ENCODE measurements around the gene DPYSL4.

The DPYSL4 gene

DNA sequence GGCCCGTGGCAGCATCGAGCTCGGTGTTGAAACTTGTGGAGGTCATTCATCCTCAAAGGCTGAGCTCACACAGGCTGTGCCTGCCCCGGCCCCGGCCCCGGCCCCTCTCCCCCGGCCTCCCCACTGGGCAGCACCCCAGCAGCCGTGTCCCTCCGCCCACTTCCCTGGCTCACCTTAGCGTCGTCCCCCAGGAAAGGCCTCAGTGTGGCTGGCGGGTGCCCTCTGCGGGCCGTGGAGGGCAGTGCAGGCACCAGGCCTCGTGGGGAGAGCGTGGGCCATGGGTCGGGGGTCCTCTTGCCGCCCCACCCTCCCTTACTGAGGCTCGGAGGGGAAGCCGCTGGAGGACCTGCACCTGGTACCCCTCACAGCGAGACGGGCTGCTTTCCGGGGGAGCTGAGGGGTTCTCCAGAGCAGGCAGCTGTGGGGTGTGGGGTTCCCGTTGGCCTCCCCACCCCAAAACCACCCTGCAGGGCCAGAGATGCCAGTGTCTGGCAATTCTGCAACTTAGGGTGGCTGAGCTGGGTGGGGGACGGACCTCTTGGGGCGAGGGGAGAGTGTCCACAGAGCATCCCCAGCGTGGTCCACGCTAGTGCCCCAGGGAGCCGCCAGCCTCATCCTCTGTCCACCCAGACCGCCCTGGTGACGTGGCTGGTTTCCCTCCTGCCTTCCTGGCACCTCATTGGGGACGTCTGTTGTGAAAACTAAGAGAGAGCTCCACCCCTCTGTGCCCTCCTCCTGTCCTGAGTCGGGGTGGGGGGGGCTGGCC, 44.2 kb upstream of the DPYSL4 start:
- WGBS (ENCODE audit: insufficient coverage, insufficient read length): no CpG with 5 or more reads among the region's 33 CpGs
- H3K27me3 ChIP-seq (ENCODE audit: control insufficient read depth, insufficient read depth, low read length): no peaks in the 10 kb centered on the region
- H3K4me1 ChIP-seq (ENCODE audit: control insufficient read depth, insufficient read depth, low read length): peaks cover 4% of the 10 kb centered on the region; the same call in 1 of the 2 replicates
- no peak overlapping the region for H3K27ac ChIP-seq (ENCODE audit: low read length)
- no peak overlapping the region for H3K4me3 ChIP-seq (ENCODE audit: low read length)
- no peaks in the 10 kb centered on the region for H3K9me3 ChIP-seq (ENCODE audit: control insufficient read depth, insufficient read depth, low read length)
- peaks cover 3% of the 10 kb centered on the region; the same call in 1 of the 2 replicates for H3K36me3 ChIP-seq (ENCODE audit: control insufficient read depth, insufficient read depth, low read length)
- no peak for DNase-seq (ENCODE audit: low read depth, low spot score)

DNA sequence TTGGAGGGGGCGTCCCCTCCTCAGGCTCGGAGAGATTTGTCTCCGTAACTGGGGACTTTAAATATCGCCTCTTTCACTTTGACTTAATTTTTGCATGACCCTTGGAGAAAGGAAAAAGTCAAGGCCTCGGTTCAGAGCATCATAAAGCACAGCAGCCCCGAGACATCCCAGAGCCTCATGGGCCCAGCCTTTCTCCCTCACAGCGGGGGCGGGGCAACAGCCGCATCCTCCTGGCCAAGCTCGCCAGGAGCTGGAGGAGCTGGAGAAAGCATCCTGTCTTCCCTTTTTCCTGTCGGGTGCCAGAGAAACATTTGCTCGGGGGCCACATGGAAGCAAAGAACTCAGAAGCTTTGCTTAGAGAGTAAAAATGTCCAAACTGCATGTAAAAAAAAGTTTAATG, 43.6 kb upstream of the DPYSL4 start:
- H3K36me3 ChIP-seq (ENCODE audit: control insufficient read depth, insufficient read depth, low read length): peaks cover 3% of the 10 kb centered on the region; the same call in 1 of the 2 replicates
- H3K4me3 ChIP-seq (ENCODE audit: low read length): no peak overlapping the region
- no peak overlapping the region for H3K27ac ChIP-seq (ENCODE audit: low read length)
- no peak for DNase-seq (ENCODE audit: low read depth, low spot score)
- no peaks in the 10 kb centered on the region for H3K27me3 ChIP-seq (ENCODE audit: control insufficient read depth, insufficient read depth, low read length)
- peaks cover 4% of the 10 kb centered on the region; the same call in 1 of the 2 replicates for H3K4me1 ChIP-seq (ENCODE audit: control insufficient read depth, insufficient read depth, low read length)
- H3K9me3 ChIP-seq (ENCODE audit: control insufficient read depth, insufficient read depth, low read length): no peaks in the 10 kb centered on the region
- no CpG with 5 or more reads among the region's 12 CpGs for WGBS (ENCODE audit: insufficient coverage, insufficient read length)

DNA sequence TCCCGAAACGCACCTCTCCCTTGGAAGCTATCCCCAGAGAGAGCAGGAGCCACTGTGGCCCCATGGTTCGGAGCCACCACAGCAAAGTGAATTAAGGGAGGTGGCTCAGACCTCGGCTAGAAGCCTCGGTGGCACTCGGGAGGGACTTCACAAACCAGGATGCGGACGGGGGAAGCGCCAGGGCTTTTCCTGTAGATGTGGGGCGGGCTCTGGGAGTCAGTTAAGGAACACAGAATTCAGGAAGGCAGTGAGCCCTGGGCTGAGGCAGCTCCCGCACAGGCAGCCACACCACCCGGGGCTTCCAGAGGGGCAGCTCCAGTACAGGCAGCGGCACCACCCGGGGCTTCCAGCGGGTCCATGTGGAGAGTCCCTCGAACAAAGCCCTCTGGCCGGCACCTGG, 42.7 kb upstream of the DPYSL4 start:
- Histone ChIP-seq H3K27me3 (ENCODE audit: control insufficient read depth, insufficient read depth, low read length) (no peaks in the 10 kb centered on the region), H3K9me3 (ENCODE audit: control insufficient read depth, insufficient read depth, low read length) (no peaks in the 10 kb centered on the region), H3K27ac (ENCODE audit: low read length) (no peak overlapping the region), H3K4me3 (ENCODE audit: low read length) (no peak overlapping the region), H3K36me3 (ENCODE audit: control insufficient read depth, insufficient read depth, low read length) (peaks cover 3% of the 10 kb centered on the region; the same call in 1 of the 2 replicates), H3K4me1 (ENCODE audit: control insufficient read depth, insufficient read depth, low read length) (peaks cover 4% of the 10 kb centered on the region; the same call in 1 of the 2 replicates)
- WGBS (ENCODE audit: insufficient coverage, insufficient read length): no CpG with 5 or more reads among the region's 17 CpGs
- DNase-seq (ENCODE audit: low read depth, low spot score): no peak

DNA sequence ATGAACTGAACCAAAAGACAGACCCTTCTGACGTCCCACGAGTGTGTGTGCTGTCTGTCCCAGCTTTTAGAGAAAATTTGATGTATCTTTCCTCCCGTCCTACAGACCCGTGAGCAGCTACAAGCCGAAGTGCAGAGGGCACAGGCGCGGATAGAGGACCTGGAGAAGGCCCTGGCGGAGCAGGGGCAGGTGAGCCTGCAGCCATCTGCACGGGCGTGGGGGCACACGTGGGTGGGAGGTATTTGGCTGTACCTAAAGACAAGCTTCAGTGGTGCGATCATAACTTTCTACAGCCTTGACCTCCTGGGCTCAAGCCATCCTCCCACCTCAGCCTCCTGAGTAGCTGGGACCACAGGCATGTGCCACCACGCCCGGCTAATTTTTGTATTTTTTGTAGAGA, 41.7 kb upstream of the DPYSL4 start:
- Histone ChIP-seq H3K4me3 (ENCODE audit: low read length) (no peak overlapping the region), H3K36me3 (ENCODE audit: control insufficient read depth, insufficient read depth, low read length) (peaks cover 3% of the 10 kb centered on the region; the same call in 1 of the 2 replicates), H3K27me3 (ENCODE audit: control insufficient read depth, insufficient read depth, low read length) (no peaks in the 10 kb centered on the region), H3K9me3 (ENCODE audit: control insufficient read depth, insufficient read depth, low read length) (no peaks in the 10 kb centered on the region), H3K27ac (ENCODE audit: low read length) (no peak overlapping the region), H3K4me1 (ENCODE audit: control insufficient read depth, insufficient read depth, low read length) (peaks cover 4% of the 10 kb centered on the region; the same call in 1 of the 2 replicates)
- no peak for DNase-seq (ENCODE audit: low read depth, low spot score)
- no CpG with 5 or more reads among the region's 14 CpGs for WGBS (ENCODE audit: insufficient coverage, insufficient read length)

DNA sequence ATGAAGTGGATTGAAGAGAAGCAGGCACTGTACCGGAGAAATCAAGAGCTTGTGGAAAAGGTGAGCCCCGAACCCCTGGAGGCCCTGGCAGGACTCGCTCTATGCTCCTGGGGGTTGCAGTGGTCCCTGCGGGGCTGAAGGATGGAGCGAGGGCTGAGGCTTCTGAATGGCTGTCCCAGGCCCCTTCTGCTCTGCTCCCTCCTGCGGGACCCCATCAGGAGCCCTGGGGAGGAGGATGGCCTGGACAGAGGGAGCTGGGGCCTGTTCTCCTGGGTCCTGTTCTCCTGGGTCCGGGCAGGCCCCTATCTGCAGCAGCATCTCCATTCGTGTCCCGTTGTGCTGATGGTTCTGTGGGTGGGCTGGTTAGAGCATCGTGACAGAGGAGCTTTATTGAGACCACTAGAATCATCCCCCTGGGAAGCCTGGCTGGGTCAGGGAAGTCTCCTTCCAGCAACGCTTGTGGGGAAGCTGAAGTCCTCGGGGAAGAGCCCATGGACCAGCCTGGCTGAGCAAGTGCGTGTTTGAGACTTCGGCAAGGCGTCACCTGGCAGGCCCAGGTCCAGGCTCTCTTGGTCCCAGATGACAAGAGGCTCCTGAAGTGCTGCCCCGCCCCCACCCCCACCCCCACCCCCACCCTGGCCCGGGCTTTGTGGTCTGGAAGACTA, 41.1 kb upstream of the DPYSL4 start:
- no peaks in the 10 kb centered on the region for H3K9me3 ChIP-seq (ENCODE audit: control insufficient read depth, insufficient read depth, low read length)
- DNase-seq (ENCODE audit: low read depth, low spot score): no peak
- no CpG with 5 or more reads among the region's 17 CpGs for WGBS (ENCODE audit: insufficient coverage, insufficient read length)
- H3K27me3 ChIP-seq (ENCODE audit: control insufficient read depth, insufficient read depth, low read length): no peaks in the 10 kb centered on the region
- H3K36me3 ChIP-seq (ENCODE audit: control insufficient read depth, insufficient read depth, low read length): peaks cover 3% of the 10 kb centered on the region; the same call in 1 of the 2 replicates
- H3K4me3 ChIP-seq (ENCODE audit: low read length): no peak overlapping the region
- no peak overlapping the region for H3K27ac ChIP-seq (ENCODE audit: low read length)
- peaks cover 4% of the 10 kb centered on the region; the same call in 1 of the 2 replicates for H3K4me1 ChIP-seq (ENCODE audit: control insufficient read depth, insufficient read depth, low read length)

DNA sequence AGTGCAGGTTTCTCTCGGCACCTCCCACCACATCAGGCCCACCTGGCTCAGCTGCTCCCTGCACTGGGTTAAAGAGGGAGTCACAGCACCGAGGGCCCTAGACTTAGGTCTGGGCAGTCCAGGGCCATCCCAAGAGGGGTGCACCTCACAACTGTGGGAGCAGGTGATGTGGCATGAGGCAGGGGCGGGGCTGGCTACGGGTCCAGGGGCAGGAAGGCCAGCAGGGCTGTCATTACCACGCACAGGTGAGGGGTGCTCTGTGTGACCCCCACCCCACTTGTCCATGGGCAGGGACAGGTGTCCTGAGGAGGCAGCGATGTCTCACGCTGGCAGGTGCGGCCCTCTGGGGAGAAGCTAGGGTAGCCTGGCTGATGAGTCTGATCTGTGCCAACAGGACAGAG, 40.5 kb upstream of the DPYSL4 start:
- Histone ChIP-seq H3K9me3 (ENCODE audit: control insufficient read depth, insufficient read depth, low read length) (no peaks in the 10 kb centered on the region), H3K4me1 (ENCODE audit: control insufficient read depth, insufficient read depth, low read length) (peaks cover 4% of the 10 kb centered on the region; the same call in 1 of the 2 replicates), H3K4me3 (ENCODE audit: low read length) (no peak overlapping the region), H3K27me3 (ENCODE audit: control insufficient read depth, insufficient read depth, low read length) (no peaks in the 10 kb centered on the region), H3K36me3 (ENCODE audit: control insufficient read depth, insufficient read depth, low read length) (peaks cover 3% of the 10 kb centered on the region; the same call in 1 of the 2 replicates), H3K27ac (ENCODE audit: low read length) (no peak overlapping the region)
- DNase-seq (ENCODE audit: low read depth, low spot score): no peak
- no CpG with 5 or more reads among the region's 8 CpGs for WGBS (ENCODE audit: insufficient coverage, insufficient read length)

DNA sequence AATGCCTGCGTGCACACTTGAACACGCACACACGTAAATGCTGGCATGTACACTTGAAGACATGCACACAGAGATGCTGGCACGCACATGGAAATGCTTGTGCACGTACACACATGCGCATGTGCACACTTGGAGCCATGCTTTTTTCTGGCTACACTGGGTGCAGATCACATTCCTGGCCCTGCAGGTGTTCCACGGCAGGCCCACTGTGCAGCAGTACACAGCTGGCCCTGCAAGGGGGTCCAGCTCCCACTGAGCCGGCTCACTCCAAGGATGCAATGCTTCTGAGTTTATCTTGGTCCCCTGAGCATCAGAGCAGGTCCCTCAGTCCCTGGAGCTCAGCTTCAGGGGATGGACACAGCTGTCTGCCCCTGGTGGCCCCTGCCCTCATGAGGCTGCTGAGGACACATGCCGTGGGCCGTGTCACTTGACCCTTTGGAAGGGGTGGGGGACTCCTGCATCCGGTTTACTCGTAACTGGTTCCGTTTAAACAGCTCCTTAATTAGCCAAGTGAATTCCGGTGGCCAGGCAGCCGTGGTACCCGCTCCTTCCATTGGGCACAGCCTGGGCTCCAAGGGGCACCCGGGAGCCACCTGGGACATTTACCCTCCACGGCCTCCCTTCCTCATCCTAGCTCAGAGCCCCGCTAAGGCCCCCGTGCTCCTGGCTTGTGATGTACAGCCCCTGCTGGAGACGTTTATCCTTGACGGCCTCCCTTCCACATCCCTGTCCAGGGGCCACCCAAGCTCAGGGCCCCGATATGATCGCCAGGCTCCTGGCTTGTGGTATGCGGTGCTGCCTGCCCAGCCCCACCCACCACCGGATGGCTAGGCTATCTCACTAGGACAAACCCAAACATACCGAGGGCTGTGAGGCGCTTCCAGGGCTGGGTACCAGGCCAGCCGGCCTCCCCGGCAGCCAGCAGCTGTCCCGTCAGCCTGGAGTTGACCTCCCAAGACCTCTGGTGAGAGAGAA, 39.5 kb upstream of the DPYSL4 start:
- Histone ChIP-seq H3K4me3 (ENCODE audit: low read length) (no peak overlapping the region), H3K27me3 (ENCODE audit: control insufficient read depth, insufficient read depth, low read length) (no peaks in the 10 kb centered on the region), H3K27ac (ENCODE audit: low read length) (no peak overlapping the region), H3K4me1 (ENCODE audit: control insufficient read depth, insufficient read depth, low read length) (peaks cover 4% of the 10 kb centered on the region; the same call in 1 of the 2 replicates), H3K9me3 (ENCODE audit: control insufficient read depth, insufficient read depth, low read length) (no peaks in the 10 kb centered on the region), H3K36me3 (ENCODE audit: control insufficient read depth, insufficient read depth, low read length) (peaks cover 3% of the 10 kb centered on the region; the same call in 1 of the 2 replicates)
- DNase-seq (ENCODE audit: low read depth, low spot score): no peak
- WGBS (ENCODE audit: insufficient coverage, insufficient read length): no CpG with 5 or more reads among the region's 31 CpGs

DNA sequence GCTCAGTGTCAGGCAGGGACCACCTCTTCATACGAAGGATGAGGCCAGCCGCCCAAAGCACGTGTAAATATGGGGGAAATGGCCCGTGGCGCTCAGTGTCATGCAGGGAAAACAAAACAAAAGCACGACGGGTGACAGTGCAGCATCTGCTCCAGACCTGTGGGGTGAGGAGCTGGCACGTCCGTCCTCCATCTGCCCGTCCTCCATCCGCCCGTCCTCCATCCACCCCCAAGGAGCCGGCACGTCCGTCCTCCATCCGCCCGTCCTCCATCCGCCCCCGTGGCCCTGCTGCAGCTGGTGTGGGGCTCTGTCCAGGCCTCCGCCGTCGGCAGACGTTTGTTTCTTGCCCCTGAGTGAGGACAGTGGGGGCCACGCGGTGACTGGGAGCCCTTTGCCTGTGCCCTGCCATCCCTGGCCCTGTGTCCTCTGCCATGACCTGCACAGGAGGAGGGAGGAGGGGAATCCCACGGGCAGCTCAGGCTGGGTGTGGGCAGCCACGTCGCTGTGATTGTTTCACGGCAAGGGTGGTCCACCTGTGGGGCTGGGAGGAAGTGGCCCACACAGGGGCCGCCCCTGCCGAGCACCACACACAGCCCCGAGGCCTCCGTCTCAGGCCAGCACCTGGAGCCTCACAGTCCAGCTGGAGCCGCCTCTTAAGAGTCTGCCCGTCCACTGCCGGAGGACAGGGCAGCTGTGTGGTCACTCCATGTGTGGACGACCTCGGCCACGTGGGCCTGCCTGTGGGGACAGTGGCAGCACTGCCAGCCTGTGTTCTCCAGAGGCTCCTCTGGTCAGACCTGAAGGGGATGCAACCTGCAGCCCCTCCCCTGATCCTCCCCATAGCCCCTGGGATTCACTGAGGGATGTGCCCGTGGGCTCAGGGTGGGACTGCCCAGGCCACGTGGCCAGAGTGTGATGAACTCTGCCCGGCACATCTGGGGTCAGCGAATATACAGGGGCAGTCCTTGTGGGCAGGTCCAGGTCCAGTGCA, 38.2 kb upstream of the DPYSL4 start:
- Histone ChIP-seq H3K9me3 (ENCODE audit: control insufficient read depth, insufficient read depth, low read length) (no peaks in the 10 kb centered on the region), H3K27ac (ENCODE audit: low read length) (no peak overlapping the region), H3K4me3 (ENCODE audit: low read length) (no peak overlapping the region), H3K4me1 (ENCODE audit: control insufficient read depth, insufficient read depth, low read length) (no peaks in the 10 kb centered on the region; the same call in 1 of the 2 replicates), H3K36me3 (ENCODE audit: control insufficient read depth, insufficient read depth, low read length) (peaks cover 3% of the 10 kb centered on the region; the same call in 1 of the 2 replicates), H3K27me3 (ENCODE audit: control insufficient read depth, insufficient read depth, low read length) (no peaks in the 10 kb centered on the region)
- WGBS (ENCODE audit: insufficient coverage, insufficient read length): no CpG with 5 or more reads among the region's 43 CpGs
- no peak for DNase-seq (ENCODE audit: low read depth, low spot score)

DNA sequence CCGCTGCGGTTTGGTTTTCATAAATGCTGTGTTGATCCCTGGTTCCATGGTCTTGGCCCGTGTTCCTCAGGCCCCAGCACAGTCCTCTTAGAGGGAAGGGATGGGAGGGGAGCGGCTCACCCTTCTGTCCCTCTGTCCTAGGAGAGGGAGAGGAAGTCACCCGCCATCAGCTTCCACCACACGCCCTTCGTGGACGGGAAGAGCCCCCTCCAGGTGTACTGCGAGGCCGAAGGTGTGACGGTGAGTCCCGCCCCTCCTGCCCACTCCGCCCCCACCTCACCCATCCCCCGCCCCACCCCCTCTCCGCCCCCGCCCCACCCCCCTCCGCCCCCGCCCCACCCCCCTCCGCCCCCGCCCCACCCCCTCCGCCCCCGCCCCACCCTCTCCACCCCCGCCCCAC, 37.5 kb upstream of the DPYSL4 start:
- Histone ChIP-seq H3K27me3 (ENCODE audit: control insufficient read depth, insufficient read depth, low read length) (no peaks in the 10 kb centered on the region), H3K27ac (ENCODE audit: low read length) (no peak overlapping the region), H3K4me1 (ENCODE audit: control insufficient read depth, insufficient read depth, low read length) (no peaks in the 10 kb centered on the region; the same call in 1 of the 2 replicates), H3K36me3 (ENCODE audit: control insufficient read depth, insufficient read depth, low read length) (peaks cover 3% of the 10 kb centered on the region; the same call in 1 of the 2 replicates), H3K4me3 (ENCODE audit: low read length) (no peak overlapping the region), H3K9me3 (ENCODE audit: control insufficient read depth, insufficient read depth, low read length) (no peaks in the 10 kb centered on the region)
- DNase-seq (ENCODE audit: low read depth, low spot score): no peak
- WGBS (ENCODE audit: insufficient coverage, insufficient read length): no CpG with 5 or more reads among the region's 23 CpGs

Data from iPS DF 6.9 (cell line).